CD1c-positive myeloid dendritic cell (primary cell): ENCODE data around the gene NSFL1C.
A peak's percentile ranks its signal among the peaks of the same experiment; 100 is the strongest.
"Not testable (repeated sequence)": the region's sequence is repeated elsewhere in the genome, so short reads cannot be mapped to it uniquely, and the experiment has no call there.

Experiments used
- DNase-seq: peaks from one replicate; pipeline ENCODE4 v3.0.0-alpha.2; 2016; ENCODE audit errors: extremely low spot score

NSFL1C gene

DNA sequence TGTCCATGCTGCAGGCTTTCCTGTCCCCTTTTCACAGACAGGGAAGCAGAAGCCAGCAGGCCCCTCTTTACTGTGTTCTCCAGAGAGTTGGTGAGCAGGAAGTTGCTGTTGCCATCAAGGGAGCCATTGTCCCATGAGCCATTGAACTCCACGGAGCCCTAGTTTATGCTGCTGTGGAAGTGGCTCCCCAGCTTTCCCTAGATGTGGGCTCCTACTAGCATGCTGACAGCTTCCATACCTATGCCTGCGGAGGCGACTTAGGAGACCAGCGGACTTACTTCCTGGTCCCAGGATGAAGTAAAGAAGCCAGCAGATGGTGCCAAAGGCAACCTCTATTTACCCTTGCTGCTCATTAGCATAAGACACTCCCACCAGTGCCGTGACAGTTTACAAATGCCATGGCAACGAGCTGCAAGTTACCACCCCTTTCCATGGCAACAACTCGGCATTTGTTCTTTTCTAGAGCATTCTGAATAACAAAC, 43.0 kb downstream of the NSFL1C start:
- peak; percentile 67 for DNase-seq

DNA sequence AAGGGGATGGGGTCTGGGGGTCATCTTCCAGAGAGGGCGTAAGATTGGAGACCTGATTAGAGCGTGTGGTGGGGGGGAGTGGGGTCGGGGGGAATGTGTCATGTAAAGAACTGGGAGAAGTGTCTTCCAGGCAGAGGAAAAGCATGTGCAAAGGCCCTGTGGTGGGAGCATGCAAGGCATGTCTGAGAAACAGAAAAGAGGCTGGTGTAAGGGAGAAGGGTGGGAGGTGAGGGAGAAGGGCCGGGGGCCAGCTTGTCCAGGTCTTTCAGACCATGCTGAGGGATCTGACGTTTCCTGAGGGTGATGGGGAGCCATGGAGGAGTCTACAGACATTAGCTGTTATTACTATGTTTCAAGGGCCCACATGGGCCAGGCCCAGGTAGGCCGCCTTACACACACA, 43.4 kb downstream of the NSFL1C start:
- DNase-seq, result no peak

DNA sequence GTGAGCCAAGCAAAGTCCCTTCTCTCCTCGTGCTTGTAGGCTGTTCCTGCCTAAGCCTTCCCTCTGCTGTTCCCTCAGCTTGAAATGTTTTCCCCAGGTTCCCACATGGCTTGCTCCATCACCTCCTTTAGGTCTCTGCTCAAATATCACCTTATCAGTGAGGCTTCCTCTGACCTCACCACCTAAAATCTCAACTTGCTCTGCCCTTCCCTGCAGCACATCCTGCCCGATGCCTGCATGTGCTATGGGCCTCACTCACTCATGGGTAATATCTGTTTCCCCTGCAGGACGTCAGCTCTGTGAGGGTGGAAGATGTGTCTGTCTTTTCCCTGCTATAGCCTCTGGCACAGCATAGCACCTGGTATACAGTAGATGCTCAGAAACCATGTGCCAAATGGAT, 43.9 kb downstream of the NSFL1C start:
- no peak for DNase-seq

DNA sequence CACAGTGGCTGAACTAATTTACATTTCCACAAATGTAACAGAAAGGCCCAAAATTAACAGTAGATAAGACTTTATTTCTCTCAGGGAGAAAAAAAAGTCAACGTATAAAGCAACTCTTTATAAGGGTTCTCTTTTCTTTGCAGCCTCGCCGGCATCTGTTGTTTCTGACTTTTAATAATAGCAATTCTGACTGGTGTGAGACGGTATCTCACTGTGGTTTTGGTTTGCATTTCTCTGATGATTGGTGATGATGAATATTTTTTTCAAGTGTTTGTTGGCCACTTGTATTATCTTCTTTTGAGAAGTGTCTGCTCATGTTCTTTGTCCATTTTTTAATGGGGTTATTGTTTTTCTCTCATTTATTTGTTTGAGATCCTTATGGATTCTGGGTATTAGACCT, 46.6 kb downstream of the NSFL1C start:
- no peak for DNase-seq

DNA sequence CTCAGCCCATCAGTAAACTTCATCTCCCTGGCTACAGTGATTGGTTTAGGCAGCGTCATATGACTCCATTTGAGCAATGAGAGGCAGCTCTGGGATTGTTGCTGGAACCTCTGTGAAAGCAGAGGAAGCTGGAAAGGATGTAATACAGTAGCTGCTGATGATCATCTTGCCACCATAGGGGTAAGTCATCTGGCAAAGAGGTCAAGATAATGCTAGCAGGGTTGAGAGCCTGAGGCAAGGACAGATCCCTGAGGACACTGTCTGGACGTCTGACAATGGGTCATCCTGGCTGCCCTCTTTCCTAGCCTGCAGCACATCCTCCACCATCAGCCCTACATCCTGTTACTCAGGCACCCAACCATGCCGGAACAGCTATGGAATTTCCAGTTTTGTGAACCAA, 48.3 kb downstream of the NSFL1C start:
- no peak for DNase-seq

DNA sequence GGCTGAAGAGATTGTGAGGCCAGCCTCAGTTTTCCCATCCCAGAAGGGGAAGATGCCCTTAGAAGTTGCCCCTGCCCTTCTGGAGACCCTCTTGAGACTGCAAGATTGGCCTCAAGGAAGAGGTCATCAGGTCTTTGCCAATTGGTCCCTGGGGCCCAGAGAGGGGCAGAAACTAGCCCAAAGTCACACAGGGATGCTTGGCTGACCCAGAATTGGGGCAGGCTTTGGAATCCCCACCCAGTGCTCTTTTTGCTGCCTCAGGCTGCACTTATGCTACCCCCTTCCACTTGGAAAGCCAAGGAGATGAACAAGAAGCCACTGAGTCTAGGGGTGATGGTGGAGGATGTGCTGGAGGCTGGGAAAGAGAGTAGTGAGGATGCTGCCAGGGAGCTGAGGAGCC, 48.9 kb downstream of the NSFL1C start:
- DNase-seq, result no peak

DNA sequence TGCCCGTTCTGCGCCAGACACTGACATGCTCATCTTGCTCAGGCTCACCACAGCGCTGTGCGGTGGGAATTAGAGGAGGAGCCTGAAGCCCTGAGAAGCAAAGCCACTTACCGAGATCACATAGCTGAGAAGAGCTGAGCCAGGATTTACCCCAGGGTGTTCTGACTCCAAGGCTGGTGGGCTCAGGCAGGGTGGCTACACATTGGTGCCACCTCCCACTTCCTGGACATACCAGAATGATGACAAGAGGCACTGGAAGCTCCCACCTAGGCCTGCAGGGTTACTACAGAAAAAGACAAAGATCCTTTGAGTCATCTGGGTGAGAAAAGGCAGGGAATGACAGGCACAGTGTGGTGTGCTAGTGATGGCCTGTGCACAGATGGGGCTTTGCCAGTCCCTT, 49.4 kb downstream of the NSFL1C start:
- DNase-seq, result no peak

DNA sequence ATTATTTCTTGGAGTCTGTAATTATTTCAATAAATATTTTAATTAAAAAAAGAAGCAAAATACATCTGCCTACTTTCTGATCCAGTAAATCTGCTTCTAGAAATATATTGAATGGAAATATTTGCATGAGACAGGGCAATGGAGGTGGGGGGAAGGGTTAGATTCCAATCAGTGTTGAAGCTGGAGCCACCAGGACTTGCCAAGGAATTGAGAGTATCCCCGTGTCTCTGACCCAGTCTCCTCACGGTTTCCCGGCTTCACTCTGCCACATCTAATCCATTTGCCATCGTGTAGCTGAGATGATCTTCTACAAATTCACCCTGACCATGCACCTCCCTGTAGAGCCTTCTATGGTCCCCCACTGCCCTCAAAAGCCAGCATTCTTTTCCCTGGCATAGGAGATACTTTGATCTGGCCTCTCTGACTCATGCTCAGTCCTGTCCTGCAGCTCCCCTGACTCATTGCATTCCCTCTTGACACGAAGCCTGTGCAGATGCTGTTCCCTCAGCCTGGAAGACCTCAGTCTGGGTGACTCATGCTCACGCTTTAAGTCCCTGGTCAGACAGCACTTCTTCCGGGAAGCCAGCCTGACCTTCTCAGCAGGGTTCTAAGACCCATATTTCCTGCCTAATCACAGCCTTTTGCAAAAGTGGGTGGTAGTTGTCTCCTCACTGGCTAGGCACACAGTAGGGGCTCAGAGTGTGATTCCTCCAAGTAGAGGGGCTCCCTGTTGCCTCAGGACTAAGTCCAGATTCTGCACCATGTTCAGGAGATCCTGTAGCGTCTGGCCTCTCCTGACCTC, 50.8 kb downstream of the NSFL1C start:
- peak; percentile 58 for DNase-seq

DNA sequence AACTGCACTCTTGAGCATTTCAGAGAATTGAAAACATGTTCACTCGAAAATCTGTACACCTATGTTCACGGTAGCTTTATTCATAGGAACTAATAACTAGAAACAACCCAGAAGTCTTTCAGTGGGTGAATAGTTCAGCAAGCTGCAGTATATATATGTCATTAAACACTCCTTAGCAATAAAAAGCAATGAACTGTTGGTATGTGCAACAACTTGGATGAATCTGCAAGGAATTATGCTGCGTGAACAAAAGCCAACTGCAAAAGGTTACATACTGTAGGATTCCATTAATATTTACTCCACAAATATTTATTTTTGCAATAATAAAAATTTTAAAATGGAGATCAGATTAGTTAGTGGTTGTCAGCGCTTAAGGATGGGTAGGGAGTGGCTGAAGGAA, 51.7 kb downstream of the NSFL1C start:
- no peak for DNase-seq

DNA sequence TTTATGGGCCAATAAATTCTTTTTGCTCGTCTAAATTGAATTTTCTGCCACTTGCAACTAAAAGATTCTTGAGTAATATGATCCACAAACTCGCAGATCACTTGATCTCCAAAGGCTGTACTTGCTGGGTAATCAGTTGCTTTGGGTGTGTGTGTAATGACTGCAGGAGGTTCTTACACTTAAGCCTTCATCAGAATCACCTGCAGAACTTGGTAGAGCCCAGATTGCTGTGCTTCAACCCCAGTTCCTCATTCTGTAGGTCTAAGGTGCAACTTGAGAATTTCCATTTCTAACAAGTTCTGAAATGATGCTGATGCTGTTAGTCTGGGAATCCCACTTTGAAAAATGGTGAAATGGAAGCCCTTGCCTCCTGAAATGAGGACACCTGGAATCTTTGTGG, 60.8 kb downstream of the NSFL1C start:
- DNase-seq, result no peak

DNA sequence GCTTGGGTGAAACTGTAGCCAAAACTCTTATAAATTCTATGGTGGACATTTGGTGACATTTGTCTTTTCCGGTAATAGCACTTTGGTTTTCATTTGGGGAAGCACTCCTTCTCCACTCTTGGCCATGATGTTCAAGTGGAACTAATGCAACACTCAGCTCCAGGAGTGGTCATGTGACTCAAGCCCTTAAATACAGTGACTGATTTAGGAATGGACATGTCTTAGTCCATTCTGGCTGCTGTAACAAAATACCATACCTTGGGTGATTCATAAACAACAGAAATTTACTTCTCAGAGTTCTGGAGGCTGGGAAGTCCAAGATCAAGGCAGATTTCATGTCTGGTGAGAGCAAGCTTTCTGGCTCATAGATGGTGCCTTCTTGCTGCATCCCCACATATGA, 63.0 kb downstream of the NSFL1C start:
- no peak for DNase-seq

DNA sequence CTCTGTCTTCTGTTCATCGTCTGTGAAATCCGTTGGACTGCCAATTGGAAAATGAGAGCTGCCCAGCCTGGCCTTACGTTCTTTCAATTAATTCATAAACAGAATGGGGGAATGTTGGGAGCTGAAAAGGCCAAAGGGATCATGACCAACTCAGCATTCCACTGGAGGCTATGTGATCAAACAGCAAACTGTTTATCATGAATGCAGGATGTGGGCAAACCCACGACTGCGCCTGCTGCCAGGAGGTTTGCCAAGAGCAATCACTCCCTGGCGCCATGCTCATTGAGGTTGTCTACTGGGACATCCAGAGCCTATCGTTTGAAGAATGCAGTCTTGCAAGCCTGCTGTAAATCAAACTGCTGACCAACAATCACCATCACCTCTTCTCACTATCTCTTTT, 64.5 kb downstream of the NSFL1C start:
- DNase-seq, result no peak

DNA sequence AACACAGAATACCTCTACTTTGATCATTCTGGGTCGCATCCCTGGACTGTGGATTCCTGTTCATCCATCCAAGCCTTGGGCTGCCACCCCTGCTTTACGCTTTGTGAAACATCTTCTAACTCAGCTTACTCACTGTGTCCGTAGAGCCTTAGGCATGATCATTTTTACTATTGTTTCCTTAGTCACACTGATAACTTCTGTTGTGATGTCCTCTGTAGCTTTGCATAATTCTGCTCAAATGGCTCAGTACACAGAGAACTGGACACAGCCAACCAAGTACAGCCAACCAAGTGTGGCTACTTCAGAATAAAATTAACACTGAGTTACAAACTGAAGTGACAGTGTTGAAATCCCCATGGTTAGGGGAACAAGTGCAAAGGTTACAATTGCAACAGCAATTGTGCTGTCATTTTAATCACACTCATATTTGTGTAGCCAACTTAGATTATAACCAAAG, 65.2 kb downstream of the NSFL1C start:
- no peak for DNase-seq

DNA sequence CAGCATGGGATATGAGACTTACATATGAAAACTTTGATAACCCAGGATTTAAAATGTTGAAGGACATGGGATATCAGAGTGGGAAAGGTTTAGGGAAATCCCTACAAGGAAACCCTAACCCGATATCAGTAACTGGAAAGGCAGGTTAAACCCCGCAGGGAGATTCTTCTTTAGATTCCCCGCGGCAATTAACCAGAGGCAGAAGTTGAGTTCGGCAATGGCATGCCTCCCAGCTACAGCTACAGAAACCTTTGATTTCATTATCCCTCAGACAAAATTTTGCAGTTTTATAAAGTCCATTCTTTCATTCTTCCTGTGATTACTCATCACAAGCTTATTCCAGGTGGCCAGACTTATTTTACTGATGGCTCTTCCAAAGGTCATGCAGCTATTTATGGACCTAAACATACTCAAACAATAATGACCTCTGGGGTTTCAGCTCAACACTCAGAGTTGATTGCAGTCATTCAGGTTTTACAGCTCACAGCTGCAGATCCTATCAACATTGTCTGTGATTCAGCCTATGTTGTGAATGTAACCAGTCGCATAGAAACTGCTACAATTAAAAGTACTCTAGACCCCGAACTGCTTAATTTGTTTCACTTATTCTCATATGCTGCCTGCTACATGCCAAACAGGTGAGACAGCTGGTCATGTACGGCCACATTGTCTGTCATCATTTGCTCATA, 66.8 kb downstream of the NSFL1C start:
- not testable (repeated sequence) for DNase-seq

DNA sequence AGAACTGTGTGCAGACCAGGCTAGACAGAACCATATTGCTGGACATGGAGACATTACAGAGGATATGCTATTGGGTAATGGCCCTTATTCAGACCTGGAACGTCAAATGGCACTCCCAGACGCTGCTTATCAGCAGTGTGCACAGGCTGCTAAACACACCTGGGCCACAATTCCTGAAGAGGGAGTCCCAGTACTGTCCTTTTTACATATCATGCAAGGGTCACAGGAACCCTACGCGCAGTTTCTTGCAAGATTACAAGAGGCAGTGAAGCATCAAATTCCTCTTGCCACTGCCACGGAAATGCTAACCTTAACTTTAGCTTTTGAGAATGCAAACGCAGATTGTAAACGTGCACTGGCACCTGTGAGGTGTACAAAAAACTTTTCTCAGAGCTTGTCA, 68.5 kb downstream of the NSFL1C start:
- DNase-seq, result not testable (repeated sequence)

DNA sequence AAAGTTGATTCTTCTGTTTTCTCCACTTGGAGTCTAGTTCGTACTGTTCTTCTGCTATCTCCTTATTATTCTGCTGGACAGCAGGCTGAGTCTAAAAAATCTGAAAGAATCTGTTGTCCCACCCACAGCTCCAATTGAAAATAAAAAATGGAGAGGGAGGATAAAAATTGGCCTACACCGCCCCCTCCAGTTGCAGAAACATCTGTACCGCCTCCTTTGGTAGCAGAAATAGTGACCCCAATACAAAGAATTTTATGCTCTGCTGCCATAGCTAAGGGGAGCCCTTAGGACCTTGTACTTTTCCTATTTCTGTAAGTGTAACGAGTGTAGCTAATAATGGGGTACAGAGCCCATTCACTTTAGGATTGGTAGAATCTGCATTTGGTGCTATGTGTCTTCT, 68.9 kb downstream of the NSFL1C start:
- DNase-seq, result no peak

DNA sequence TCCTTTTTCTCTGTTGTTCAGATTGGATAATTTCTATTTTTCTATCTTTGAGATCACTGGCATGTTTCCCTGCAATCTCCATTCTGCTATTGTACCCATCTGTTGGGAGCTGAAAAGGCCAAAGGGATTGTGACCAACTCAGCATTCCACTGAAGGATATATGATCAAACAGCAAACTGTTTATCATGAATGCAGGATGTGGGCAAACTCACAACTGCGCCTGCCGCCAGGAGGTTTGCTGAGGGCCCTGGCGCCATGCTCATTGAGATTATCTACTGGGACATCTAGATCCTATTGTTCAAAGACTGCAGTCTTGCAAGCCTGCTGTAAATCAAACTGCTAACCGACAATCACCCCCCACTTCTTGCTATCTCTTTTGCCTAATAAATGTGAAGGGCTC, 69.9 kb downstream of the NSFL1C start:
- no peak for DNase-seq

DNA sequence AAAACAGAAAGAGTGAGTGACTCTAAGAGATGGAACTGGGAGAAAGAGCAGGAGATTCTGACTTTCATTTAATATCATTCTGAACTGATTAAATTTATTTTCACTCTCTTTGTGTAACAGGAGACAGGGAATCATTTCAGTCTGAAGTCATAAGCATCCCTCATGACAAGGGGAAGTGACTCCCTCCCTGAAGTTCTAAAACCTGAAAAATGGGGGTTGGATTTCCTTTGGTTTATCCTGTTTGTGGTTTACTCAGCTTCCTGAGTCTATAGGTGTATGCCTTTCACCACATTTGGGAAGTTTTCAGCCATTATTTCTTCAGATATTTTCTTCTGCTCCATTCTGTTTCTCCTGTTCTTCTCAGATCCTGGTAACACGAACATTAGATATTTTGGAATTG, 70.4 kb downstream of the NSFL1C start:
- DNase-seq, result no peak

DNA sequence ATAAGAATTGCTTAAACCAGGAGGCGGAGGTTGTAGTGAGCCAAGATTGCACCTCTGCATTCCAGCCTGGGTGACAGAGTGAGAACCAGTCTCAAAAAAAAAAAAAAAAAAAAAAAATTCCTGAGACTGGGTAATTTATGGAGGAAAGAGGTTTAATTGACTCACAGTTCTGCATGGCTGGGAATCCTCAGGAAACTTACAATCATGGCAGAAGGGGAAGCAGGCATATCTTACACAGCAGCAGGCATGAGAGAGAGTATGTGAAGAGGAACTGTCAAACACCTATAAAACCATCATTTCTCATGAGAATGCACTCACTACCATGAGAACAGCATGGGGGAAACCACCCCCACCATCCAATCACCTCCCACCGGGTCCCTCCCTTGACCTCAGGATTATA, 72.0 kb downstream of the NSFL1C start:
- DNase-seq, result peak; percentile 34

DNA sequence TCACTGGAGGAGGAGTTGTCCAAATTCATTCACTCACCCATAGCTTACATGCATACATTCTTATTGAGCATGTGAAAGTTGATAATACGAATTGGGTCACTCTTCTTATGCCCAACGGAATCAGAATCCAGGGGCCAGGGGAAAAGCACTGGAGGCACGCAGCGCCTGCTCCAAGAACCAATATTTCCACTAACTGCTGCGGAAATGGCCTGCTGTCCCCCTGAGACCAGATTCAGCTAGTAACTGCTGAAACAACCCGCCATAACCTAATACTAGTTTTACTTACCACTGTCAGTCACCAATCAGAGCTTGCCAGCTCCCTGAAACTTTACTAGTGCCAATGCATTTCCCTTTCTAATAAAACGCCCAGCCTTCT, 73.2 kb downstream of the NSFL1C start:
- no peak for DNase-seq

DNA sequence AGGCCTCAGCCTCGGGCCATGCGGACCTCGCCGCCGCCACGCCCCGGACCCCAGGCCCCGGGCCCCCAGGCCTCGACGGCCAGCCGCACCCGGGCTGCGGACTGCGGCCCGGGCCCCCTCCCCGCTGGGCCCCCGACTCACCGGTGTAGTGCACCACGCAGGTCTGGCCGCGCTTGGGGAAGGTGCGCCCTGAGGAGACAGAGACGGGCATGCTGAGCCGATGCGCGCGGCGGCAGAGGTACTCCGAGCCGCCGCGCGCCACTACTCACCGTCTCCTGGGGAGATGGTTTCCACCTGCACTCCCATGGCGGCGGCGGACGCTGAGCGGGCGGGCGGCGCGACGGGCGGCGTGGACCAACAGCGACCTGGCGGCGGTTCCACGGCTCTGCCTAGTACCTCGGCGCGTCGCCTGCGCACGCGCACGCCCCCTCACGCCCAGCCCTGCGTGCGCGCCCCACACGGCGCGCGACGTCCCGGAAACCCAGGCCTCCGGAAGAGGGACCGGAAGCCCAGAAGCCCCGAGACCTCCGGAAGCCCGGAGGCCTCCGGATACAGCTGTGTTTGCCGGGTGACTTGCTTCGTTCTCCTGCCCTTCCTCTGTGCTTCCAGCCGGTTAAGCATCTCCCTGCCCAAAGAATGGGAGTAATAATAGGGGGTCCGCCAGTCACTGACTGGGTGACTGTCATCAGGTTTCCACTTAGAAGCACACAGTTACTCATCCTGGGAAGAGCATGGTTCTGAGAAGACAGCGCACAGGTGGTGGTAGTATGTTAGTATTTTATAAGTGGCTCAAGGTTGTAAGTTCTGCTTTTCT, 73.7 kb downstream of the NSFL1C start, which contains the start of gene FKBP1A:
Gene FKBP1A, minus strand, starts transcription at position 362 of the 814 bp plus-strand sequence. Its CDS starts 56 bp downstream, at position 306.
- peak; percentile 93 for DNase-seq

DNA sequence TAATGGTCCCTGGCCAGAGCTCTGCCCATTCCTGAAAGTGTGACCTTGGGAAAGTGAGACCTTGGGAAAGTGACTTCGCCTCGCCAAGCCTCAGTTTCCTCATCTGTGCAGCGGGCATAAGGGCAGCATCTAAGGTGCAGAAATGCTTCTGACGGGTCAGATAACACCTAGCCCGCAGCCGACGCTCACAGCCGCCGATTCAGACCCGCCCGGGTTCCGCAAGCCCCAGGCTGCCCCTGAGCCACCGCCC, 74.3 kb downstream of the NSFL1C start:
- no peak for DNase-seq
